Loucy (cell line): Measurements from ENCODE around the gene CLPSL2.

ENCODE experiments used
- H2AFZ ChIP-seq: fragments of 200-600 bp; sonication (generic); 2 replicates; pipeline ENCODE4 v1.6.0; 2016; ENCODE audit warnings: antibody characterized with exemption, mild to moderate bottlenecking, low read length, moderate library complexity
- H3F3A ChIP-seq: fragments of 200-600 bp; 2 replicates; pipeline ENCODE4 v1.6.0; 2016; ENCODE audit warnings: antibody characterized with exemption, low read depth, mild to moderate bottlenecking
- H3K27me3 ChIP-seq: fragments of 200-600 bp; sonication (generic); 2 replicates; pipeline ENCODE4 v1.6.1; 2014; ENCODE audit warnings: low read length, mild to moderate bottlenecking; ENCODE audit not compliant: insufficient read depth, poor library complexity, severe bottlenecking
- H3K36me3 ChIP-seq: fragments of 200-600 bp; sonication (generic); 2 replicates; pipeline ENCODE4 v1.6.1; 2016; ENCODE audit warnings: low read length; ENCODE audit not compliant: insufficient read depth
- H3K4me1 ChIP-seq: fragments of 200-600 bp; sonication (generic); 2 replicates; pipeline ENCODE4 v1.5.1; 2014; ENCODE audit warnings: low read length, mild to moderate bottlenecking; ENCODE audit not compliant: insufficient read depth, poor library complexity, severe bottlenecking
- H3K4me2 ChIP-seq: fragments of 200-600 bp; sonication (generic); 2 replicates; pipeline ENCODE4 v1.6.0; 2014; ENCODE audit warnings: antibody characterized with exemption, low read length, low read depth, mild to moderate bottlenecking; ENCODE audit not compliant: poor library complexity, severe bottlenecking
- H3K4me3 ChIP-seq: fragments of 200-600 bp; sonication (generic); 2 replicates; pipeline ENCODE4 v1.5.1; 2014; ENCODE audit warnings: low read length, mild to moderate bottlenecking, mixed read lengths; ENCODE audit not compliant: poor library complexity, severe bottlenecking
- H3K79me2 ChIP-seq: fragments of 200-600 bp; sonication (generic); 2 replicates; pipeline ENCODE4 v1.6.1; 2014; ENCODE audit warnings: low read length; ENCODE audit not compliant: insufficient read depth
- H3K9ac ChIP-seq: fragments of 200-600 bp; sonication (generic); 2 replicates; pipeline ENCODE4 v1.6.0; 2014; ENCODE audit warnings: mild to moderate bottlenecking, low read depth, low read length, moderate library complexity; ENCODE audit not compliant: poor library complexity, severe bottlenecking
- H3K9me2 ChIP-seq: fragments of 200-600 bp; sonication (generic); replicated peaks from 2 replicates; pipeline ENCODE4 v1.6.1; 2016; ENCODE audit warnings: low read depth, low read length, mixed read lengths
- H3K9me3 ChIP-seq: fragments of 200-600 bp; sonication (generic); 2 replicates; pipeline ENCODE4 v1.6.1; 2014; ENCODE audit warnings: mild to moderate bottlenecking, antibody characterized with exemption, low read length, low read depth; ENCODE audit not compliant: insufficient read depth
- H4K20me1 ChIP-seq: fragments of 200-600 bp; sonication (generic); 2 replicates; pipeline ENCODE4 v1.6.0; 2014; ENCODE audit warnings: antibody characterized with exemption, low read length, mild to moderate bottlenecking; ENCODE audit not compliant: insufficient read depth, poor library complexity, severe bottlenecking
- CTCF ChIP-seq: fragments of 200-600 bp; sonication (generic); conservative IDR thresholded peaks from 2 replicates; pipeline ENCODE4 v1.5.1; 2014; ENCODE audit warnings: mild to moderate bottlenecking, antibody characterized with exemption, low read length
- EZH2phosphoT487 ChIP-seq: fragments of 200-600 bp; IDR thresholded peaks from 2 replicates; pipeline ENCODE4 v1.6.1; 2018; ENCODE audit warnings: antibody characterized with exemption, mild to moderate bottlenecking, moderate library complexity, borderline replicate concordance

CLPSL2 gene

GRCh38 chr6:35777356-35778102, 1.1 kb downstream of the CLPSL2 start:
- TF ChIP-seq EZH2phosphoT487 (no peak), CTCF (no peak)
- Histone ChIP-seq H2AFZ (no peak overlapping the region; the same call in 1 of the 2 replicates), H3K36me3 (no peaks in the 10 kb centered on the region), H3K4me2 (no peak overlapping the region), H3K4me3 (no peak overlapping the region), H3K9me2 (no peaks in the 10 kb centered on the region), H4K20me1 (no peaks in the 10 kb centered on the region), H3K4me1 (no peaks in the 10 kb centered on the region), H3K9ac (no peak overlapping the region), H3K27me3 (no peaks in the 10 kb centered on the region), H3K9me3 (no peaks in the 10 kb centered on the region), H3K79me2 (no peaks in the 10 kb centered on the region), H3F3A (no peaks in the 10 kb centered on the region)

GRCh38 chr6:35778437-35778836, 2.0 kb downstream of the CLPSL2 start:
- no peaks in the 10 kb centered on the region for H3K27me3 ChIP-seq

GRCh38 chr6:35780719-35781118, 4.3 kb downstream of the CLPSL2 start, which contains the start of gene CLPSL1:
Gene CLPSL1, plus strand, starts transcription at chr6:35781019. Its CDS starts 92 bp downstream, at chr6:35781111.
- Histone ChIP-seq H3K4me2 (no peak within 1 kb of the TSS), H3K27me3 (no peaks in the 10 kb centered on the region), H3K4me3 (no peak within 1 kb of the TSS), H3K79me2 (no peaks in the 10 kb centered on the region), H3K9ac (no peak within 1 kb of the TSS), H3K9me3 (no peaks in the 10 kb centered on the region), H2AFZ (no peak within 1 kb of the TSS), H3K9me2 (no peaks in the 10 kb centered on the region), H3K36me3 (no peaks in the 10 kb centered on the region), H3K4me1 (no peaks in the 10 kb centered on the region), H3F3A (no peaks in the 10 kb centered on the region), H4K20me1 (no peaks in the 10 kb centered on the region)
- TF ChIP-seq EZH2phosphoT487, result no peak
- TF ChIP-seq CTCF, result no peak

More at GRCh38 chr6:35778437-35778836, 2.0 kb downstream of the CLPSL2 start:
- no peaks in the 10 kb centered on the region for H3K4me1 ChIP-seq
- H3K9me3 ChIP-seq, result no peaks in the 10 kb centered on the region
- TF ChIP-seq CTCF (no peak), EZH2phosphoT487 (no peak)
- no peaks in the 10 kb centered on the region for H3K36me3 ChIP-seq
- no peaks in the 10 kb centered on the region for H3K79me2 ChIP-seq
- H3F3A ChIP-seq, result no peaks in the 10 kb centered on the region
- no peak overlapping the region for H3K4me2 ChIP-seq
- H4K20me1 ChIP-seq, result no peaks in the 10 kb centered on the region
- H2AFZ ChIP-seq, result no peak overlapping the region
- no peaks in the 10 kb centered on the region for H3K9me2 ChIP-seq
- H3K9ac ChIP-seq, result no peak overlapping the region
- no peak overlapping the region for H3K4me3 ChIP-seq
